ENCODE data around the gene TPPP.
"Not testable (repeated sequence)": the region's sequence is repeated elsewhere in the genome, so short reads cannot be mapped to it uniquely, and the experiment has no call there.

The TPPP gene

GRCh38 chr5:719379-719778, 26.2 kb upstream of the TPPP start:
- not testable (repeated sequence) for H3K9ac ChIP-seq (ENCODE audit: low read length); H3K9me2 ChIP-seq (replicated peaks; ENCODE audit: insufficient read depth, low read length); H3K36me3 ChIP-seq (ENCODE audit: low read length); H3F3A ChIP-seq (ENCODE audit: insufficient read depth); H3K4me3 ChIP-seq (ENCODE audit: insufficient read depth, low read length, poor library complexity, severe bottlenecking); H3K9me3 ChIP-seq (ENCODE audit: insufficient read depth, low read length); H2AFZ ChIP-seq (ENCODE audit: low read depth, low read length, severe bottlenecking); H3K27me3 ChIP-seq (ENCODE audit: low read length); H3K4me2 ChIP-seq (ENCODE audit: low read depth, low read length, poor library complexity, severe bottlenecking); H3K27ac ChIP-seq (ENCODE audit: low read depth, low read length); H3K79me2 ChIP-seq (ENCODE audit: insufficient read depth, low read length); H4K20me1 ChIP-seq (ENCODE audit: low read depth, low read length)

GRCh38 chr5:717143-717542, 24.0 kb upstream of the TPPP start:
- H3K9me2 ChIP-seq (replicated peaks; ENCODE audit: insufficient read depth, low read length) = no peaks in the 10 kb centered on the region
- H3K79me2 ChIP-seq (ENCODE audit: insufficient read depth, low read length) = no peaks in the 10 kb centered on the region
- no peaks in the 10 kb centered on the region for H4K20me1 ChIP-seq (ENCODE audit: low read depth, low read length)
- no peaks in the 10 kb centered on the region for H3K36me3 ChIP-seq (ENCODE audit: low read length)
- no peak overlapping the region for H3K27ac ChIP-seq (ENCODE audit: low read depth, low read length)
- no peak overlapping the region for H3K9ac ChIP-seq (ENCODE audit: low read length)
- no peaks in the 10 kb centered on the region; the same call in 1 of the 2 replicates for H3K9me3 ChIP-seq (ENCODE audit: insufficient read depth, low read length)
- no peak overlapping the region for H2AFZ ChIP-seq (ENCODE audit: low read depth, low read length, severe bottlenecking)
- H3K4me2 ChIP-seq (ENCODE audit: low read depth, low read length, poor library complexity, severe bottlenecking) = no peak overlapping the region
- no peaks in the 10 kb centered on the region for H3K27me3 ChIP-seq (ENCODE audit: low read length)
- no peak overlapping the region for H3K4me3 ChIP-seq (ENCODE audit: insufficient read depth, low read length, poor library complexity, severe bottlenecking)
- H3F3A ChIP-seq (ENCODE audit: insufficient read depth) = no peaks in the 10 kb centered on the region
- TF ChIP-seq EZH2phosphoT487 (conservative IDR thresholded peaks at IDR 0.05; ENCODE audit: low read length) (no peak), CTCF (IDR thresholded peaks at IDR 0.05; ENCODE audit: insufficient read depth, low read length, poor library complexity, severe bottlenecking) (no peak)

- not testable (repeated sequence) for H3K79me2 ChIP-seq (ENCODE audit: insufficient read depth, low read length); H3K4me3 ChIP-seq (ENCODE audit: insufficient read depth, low read length, poor library complexity, severe bottlenecking); H3K27ac ChIP-seq (ENCODE audit: low read depth, low read length); H3K27me3 ChIP-seq (ENCODE audit: low read length); H3K4me2 ChIP-seq (ENCODE audit: low read depth, low read length, poor library complexity, severe bottlenecking); H3K9me2 ChIP-seq (replicated peaks; ENCODE audit: insufficient read depth, low read length); H2AFZ ChIP-seq (ENCODE audit: low read depth, low read length, severe bottlenecking); H3K9ac ChIP-seq (ENCODE audit: low read length); H3K36me3 ChIP-seq (ENCODE audit: low read length); H4K20me1 ChIP-seq (ENCODE audit: low read depth, low read length); H3F3A ChIP-seq (ENCODE audit: insufficient read depth); H3K9me3 ChIP-seq (ENCODE audit: insufficient read depth, low read length)
Measured at GRCh38 chr5:716740-717139, 23.6 kb upstream of the TPPP start.

GRCh38 chr5:715636-716035, 22.5 kb upstream of the TPPP start:
- H3K27ac ChIP-seq (ENCODE audit: low read depth, low read length); H3K4me2 ChIP-seq (ENCODE audit: low read depth, low read length, poor library complexity, severe bottlenecking); H3K4me3 ChIP-seq (ENCODE audit: insufficient read depth, low read length, poor library complexity, severe bottlenecking); H3K79me2 ChIP-seq (ENCODE audit: insufficient read depth, low read length); H3K36me3 ChIP-seq (ENCODE audit: low read length); H3K9ac ChIP-seq (ENCODE audit: low read length); H3K9me2 ChIP-seq (replicated peaks; ENCODE audit: insufficient read depth, low read length); H3K9me3 ChIP-seq (ENCODE audit: insufficient read depth, low read length); H3K27me3 ChIP-seq (ENCODE audit: low read length); H3F3A ChIP-seq (ENCODE audit: insufficient read depth); H2AFZ ChIP-seq (ENCODE audit: low read depth, low read length, severe bottlenecking); H4K20me1 ChIP-seq (ENCODE audit: low read depth, low read length): not testable (repeated sequence)

GRCh38 chr5:714215-715118, 21.3 kb upstream of the TPPP start:
- not testable (repeated sequence) for H3K9ac ChIP-seq (ENCODE audit: low read length); H3K27ac ChIP-seq (ENCODE audit: low read depth, low read length); H3K4me3 ChIP-seq (ENCODE audit: insufficient read depth, low read length, poor library complexity, severe bottlenecking); H3K9me2 ChIP-seq (replicated peaks; ENCODE audit: insufficient read depth, low read length); H3K36me3 ChIP-seq (ENCODE audit: low read length); H3K9me3 ChIP-seq (ENCODE audit: insufficient read depth, low read length); H3K27me3 ChIP-seq (ENCODE audit: low read length); H2AFZ ChIP-seq (ENCODE audit: low read depth, low read length, severe bottlenecking); H3F3A ChIP-seq (ENCODE audit: insufficient read depth); H3K4me2 ChIP-seq (ENCODE audit: low read depth, low read length, poor library complexity, severe bottlenecking); H4K20me1 ChIP-seq (ENCODE audit: low read depth, low read length); H3K79me2 ChIP-seq (ENCODE audit: insufficient read depth, low read length)

- not testable (repeated sequence) for H3K4me3 ChIP-seq (ENCODE audit: insufficient read depth, low read length, poor library complexity, severe bottlenecking); H3K4me2 ChIP-seq (ENCODE audit: low read depth, low read length, poor library complexity, severe bottlenecking); H3K27ac ChIP-seq (ENCODE audit: low read depth, low read length); H3K9me2 ChIP-seq (replicated peaks; ENCODE audit: insufficient read depth, low read length); H3K27me3 ChIP-seq (ENCODE audit: low read length); H3K9ac ChIP-seq (ENCODE audit: low read length); H3F3A ChIP-seq (ENCODE audit: insufficient read depth); H3K36me3 ChIP-seq (ENCODE audit: low read length); H2AFZ ChIP-seq (ENCODE audit: low read depth, low read length, severe bottlenecking); H3K9me3 ChIP-seq (ENCODE audit: insufficient read depth, low read length); H4K20me1 ChIP-seq (ENCODE audit: low read depth, low read length); H3K79me2 ChIP-seq (ENCODE audit: insufficient read depth, low read length)
Measured at GRCh38 chr5:713686-714085, 20.5 kb upstream of the TPPP start.

GRCh38 chr5:708848-709517, 15.8 kb upstream of the TPPP start:
- H3K4me3 ChIP-seq (ENCODE audit: insufficient read depth, low read length, poor library complexity, severe bottlenecking); H3F3A ChIP-seq (ENCODE audit: insufficient read depth); H2AFZ ChIP-seq (ENCODE audit: low read depth, low read length, severe bottlenecking); H3K9me2 ChIP-seq (replicated peaks; ENCODE audit: insufficient read depth, low read length); H3K79me2 ChIP-seq (ENCODE audit: insufficient read depth, low read length); H3K27me3 ChIP-seq (ENCODE audit: low read length); H3K27ac ChIP-seq (ENCODE audit: low read depth, low read length); H3K36me3 ChIP-seq (ENCODE audit: low read length); H3K9ac ChIP-seq (ENCODE audit: low read length); H3K9me3 ChIP-seq (ENCODE audit: insufficient read depth, low read length); H3K4me2 ChIP-seq (ENCODE audit: low read depth, low read length, poor library complexity, severe bottlenecking); H4K20me1 ChIP-seq (ENCODE audit: low read depth, low read length): not testable (repeated sequence)
